ENCODE data around the gene RBMS2.

The RBMS2 gene

GRCh38 chr12:56565510-56566101, 44.0 kb downstream of the RBMS2 start:
- no peak for TF ChIP-seq TCF12 (IDR thresholded peaks at IDR 0.05; ENCODE audit: low read depth)
- TF ChIP-seq NFIC (IDR thresholded peaks at IDR 0.05), result 0 out of 2 replicates have a peak, but pooled peaks have one; percentile 8

- TF ChIP-seq, protein P1, sequence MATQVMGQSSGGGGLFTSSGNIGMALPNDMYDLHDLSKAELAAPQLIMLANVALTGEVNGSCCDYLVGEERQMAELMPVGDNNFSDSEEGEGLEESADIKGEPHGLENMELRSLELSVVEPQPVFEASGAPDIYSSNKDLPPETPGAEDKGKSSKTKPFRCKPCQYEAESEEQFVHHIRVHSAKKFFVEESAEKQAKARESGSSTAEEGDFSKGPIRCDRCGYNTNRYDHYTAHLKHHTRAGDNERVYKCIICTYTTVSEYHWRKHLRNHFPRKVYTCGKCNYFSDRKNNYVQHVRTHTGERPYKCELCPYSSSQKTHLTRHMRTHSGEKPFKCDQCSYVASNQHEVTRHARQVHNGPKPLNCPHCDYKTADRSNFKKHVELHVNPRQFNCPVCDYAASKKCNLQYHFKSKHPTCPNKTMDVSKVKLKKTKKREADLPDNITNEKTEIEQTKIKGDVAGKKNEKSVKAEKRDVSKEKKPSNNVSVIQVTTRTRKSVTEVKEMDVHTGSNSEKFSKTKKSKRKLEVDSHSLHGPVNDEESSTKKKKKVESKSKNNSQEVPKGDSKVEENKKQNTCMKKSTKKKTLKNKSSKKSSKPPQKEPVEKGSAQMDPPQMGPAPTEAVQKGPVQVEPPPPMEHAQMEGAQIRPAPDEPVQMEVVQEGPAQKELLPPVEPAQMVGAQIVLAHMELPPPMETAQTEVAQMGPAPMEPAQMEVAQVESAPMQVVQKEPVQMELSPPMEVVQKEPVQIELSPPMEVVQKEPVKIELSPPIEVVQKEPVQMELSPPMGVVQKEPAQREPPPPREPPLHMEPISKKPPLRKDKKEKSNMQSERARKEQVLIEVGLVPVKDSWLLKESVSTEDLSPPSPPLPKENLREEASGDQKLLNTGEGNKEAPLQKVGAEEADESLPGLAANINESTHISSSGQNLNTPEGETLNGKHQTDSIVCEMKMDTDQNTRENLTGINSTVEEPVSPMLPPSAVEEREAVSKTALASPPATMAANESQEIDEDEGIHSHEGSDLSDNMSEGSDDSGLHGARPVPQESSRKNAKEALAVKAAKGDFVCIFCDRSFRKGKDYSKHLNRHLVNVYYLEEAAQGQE (IDR thresholded peaks at IDR 0.05; ENCODE audit: low read depth), result no peak
- no peak for TF ChIP-seq YY1 (IDR thresholded peaks at IDR 0.05; ENCODE audit: low read depth)
- no peak for TF ChIP-seq EP300 (IDR thresholded peaks at IDR 0.05; ENCODE audit: borderline replicate concordance)
- no peak for TF ChIP-seq TCF12 (IDR thresholded peaks at IDR 0.05; ENCODE audit: low read depth)
- no peak for TF ChIP-seq MAX (IDR thresholded peaks at IDR 0.05)
- no peak for TF ChIP-seq EGR1 (IDR thresholded peaks at IDR 0.05)
- no peak for TF ChIP-seq CREB1 (IDR thresholded peaks at IDR 0.05; ENCODE audit: low read depth)
- no peak for TF ChIP-seq CEBPB (IDR thresholded peaks at IDR 0.05)
- TF ChIP-seq FOXM1 (IDR thresholded peaks at IDR 0.05; ENCODE audit: borderline replicate concordance, low read depth), result no peak
- no peak for TF ChIP-seq ZBTB7A (IDR thresholded peaks at IDR 0.05; ENCODE audit: low read depth)
- no peak for TF ChIP-seq TAF1 (IDR thresholded peaks at IDR 0.05; ENCODE audit: low read depth)
- no peak for TF ChIP-seq NFIC (IDR thresholded peaks at IDR 0.05)
- no peak for TF ChIP-seq TEAD4 (IDR thresholded peaks at IDR 0.05)
- no peak for TF ChIP-seq RAD21 (IDR thresholded peaks at IDR 0.05; ENCODE audit: low read depth)
- no peak for TF ChIP-seq USF1 (IDR thresholded peaks at IDR 0.05)
Observed at GRCh38 chr12:56568146-56568545, 46.5 kb downstream of the RBMS2 start.

DNA sequence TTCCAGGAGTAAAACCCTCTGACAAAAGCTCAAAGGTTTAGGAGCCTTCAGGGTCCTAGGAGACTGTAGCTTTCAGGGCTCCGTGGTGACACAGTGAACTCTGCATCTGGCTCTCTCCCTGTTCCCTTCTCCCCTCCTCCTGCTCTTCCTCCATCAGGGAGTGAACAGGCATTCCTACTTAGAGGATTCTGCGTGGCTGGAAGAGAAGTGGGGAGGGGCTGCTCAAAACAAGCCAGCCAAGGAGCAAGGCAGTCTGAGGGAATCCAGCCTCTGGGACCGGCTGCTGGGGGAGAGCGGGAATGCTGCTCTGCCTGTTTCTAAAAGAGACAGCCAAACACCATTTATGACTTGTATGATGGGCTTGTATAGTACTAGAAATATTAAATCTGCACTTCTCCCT, 49.5 kb downstream of the RBMS2 start:
- no peak for TF ChIP-seq EGR1 (IDR thresholded peaks at IDR 0.05)
- no peak for TF ChIP-seq NFIC (IDR thresholded peaks at IDR 0.05)
- TF ChIP-seq TCF12 (IDR thresholded peaks at IDR 0.05; ENCODE audit: low read depth), result no peak
- TF ChIP-seq TAF1 (IDR thresholded peaks at IDR 0.05; ENCODE audit: low read depth), result no peak
- no peak for TF ChIP-seq YY1 (IDR thresholded peaks at IDR 0.05; ENCODE audit: low read depth)
- TF ChIP-seq, protein P1 (IDR thresholded peaks at IDR 0.05; ENCODE audit: low read depth), result no peak
- no peak for TF ChIP-seq TEAD4 (IDR thresholded peaks at IDR 0.05)
- no peak for TF ChIP-seq RAD21 (IDR thresholded peaks at IDR 0.05; ENCODE audit: low read depth)
- TF ChIP-seq USF1 (IDR thresholded peaks at IDR 0.05), result no peak
- no peak for TF ChIP-seq EP300 (IDR thresholded peaks at IDR 0.05; ENCODE audit: borderline replicate concordance)
- TF ChIP-seq FOXM1 (IDR thresholded peaks at IDR 0.05; ENCODE audit: borderline replicate concordance, low read depth), result no peak

DNA sequence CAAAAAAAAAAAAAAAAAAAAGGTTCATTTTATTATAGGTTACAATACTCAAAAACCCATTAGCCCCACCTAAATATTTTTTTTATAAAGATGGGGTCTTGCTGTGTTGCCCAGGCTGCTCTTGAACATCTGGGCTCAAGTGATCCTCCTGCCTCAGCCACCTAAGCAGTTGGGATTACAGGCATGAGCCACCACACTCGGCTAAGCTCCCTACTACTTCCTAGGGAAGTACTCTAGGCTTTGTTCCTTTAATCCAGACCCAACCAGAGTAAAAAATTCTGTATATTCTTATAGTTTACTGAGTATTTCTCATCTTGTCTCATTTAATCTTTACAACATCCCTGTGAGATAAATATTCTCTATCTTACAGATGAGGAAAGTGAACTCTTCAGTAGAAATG, 50.7 kb downstream of the RBMS2 start:
- TF ChIP-seq YY1 (IDR thresholded peaks at IDR 0.05; ENCODE audit: low read depth), result no peak
- no peak for TF ChIP-seq EGR1 (IDR thresholded peaks at IDR 0.05)
- TF ChIP-seq FOXM1 (IDR thresholded peaks at IDR 0.05; ENCODE audit: borderline replicate concordance, low read depth), result no peak
- no peak for TF ChIP-seq USF1 (IDR thresholded peaks at IDR 0.05)

DNA sequence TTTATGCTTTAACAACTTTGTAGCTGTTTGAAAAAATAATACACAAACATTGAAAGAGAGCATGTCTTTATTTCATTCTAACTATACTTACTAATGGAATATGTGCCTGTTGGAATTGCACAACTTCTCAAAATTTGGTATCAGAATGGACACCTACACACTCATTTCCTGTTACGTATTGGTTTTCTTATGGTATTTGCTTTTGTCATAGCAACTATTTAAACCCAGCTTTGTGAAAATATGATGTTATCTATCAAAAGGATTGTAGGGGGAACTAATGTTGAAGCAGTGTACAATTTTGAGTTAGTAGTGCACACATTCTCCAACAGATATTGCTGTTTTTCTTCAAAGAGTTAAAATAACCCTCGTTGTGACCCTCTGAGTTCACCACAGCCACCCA, 52.6 kb downstream of the RBMS2 start:
- TF ChIP-seq NFIC (IDR thresholded peaks at IDR 0.05), result no peak
- TF ChIP-seq TEAD4 (IDR thresholded peaks at IDR 0.05), result no peak
- TF ChIP-seq YY1 (IDR thresholded peaks at IDR 0.05; ENCODE audit: low read depth), result no peak
- TF ChIP-seq FOXM1 (IDR thresholded peaks at IDR 0.05; ENCODE audit: borderline replicate concordance, low read depth), result no peak
- no peak for TF ChIP-seq USF1 (IDR thresholded peaks at IDR 0.05)
- no peak for TF ChIP-seq ZBTB7A (IDR thresholded peaks at IDR 0.05; ENCODE audit: low read depth)
- TF ChIP-seq TAF1 (IDR thresholded peaks at IDR 0.05; ENCODE audit: low read depth), result no peak
- TF ChIP-seq EGR1 (IDR thresholded peaks at IDR 0.05), result no peak
- TF ChIP-seq RAD21 (IDR thresholded peaks at IDR 0.05; ENCODE audit: low read depth), result no peak
- no peak for TF ChIP-seq CEBPB (IDR thresholded peaks at IDR 0.05)
- no peak for TF ChIP-seq CREB1 (IDR thresholded peaks at IDR 0.05; ENCODE audit: low read depth)
- TF ChIP-seq, protein P1 (IDR thresholded peaks at IDR 0.05; ENCODE audit: low read depth), result no peak
- no peak for TF ChIP-seq MAX (IDR thresholded peaks at IDR 0.05)

All from Ishikawa (cell line).